ENCODE results near the gene TMEM255B.

The TMEM255B gene

GRCh38 chr13:113766035-113766800, 7.2 kb downstream of the TMEM255B start:
- no peak for DNase-seq (ENCODE audit: low spot score)
- FAIRE-seq: peak; percentile 23

GRCh38 chr13:113767366-113767765, 8.3 kb downstream of the TMEM255B start:
- DNase-seq (ENCODE audit: low spot score): no peak
- no peak for FAIRE-seq

DNA sequence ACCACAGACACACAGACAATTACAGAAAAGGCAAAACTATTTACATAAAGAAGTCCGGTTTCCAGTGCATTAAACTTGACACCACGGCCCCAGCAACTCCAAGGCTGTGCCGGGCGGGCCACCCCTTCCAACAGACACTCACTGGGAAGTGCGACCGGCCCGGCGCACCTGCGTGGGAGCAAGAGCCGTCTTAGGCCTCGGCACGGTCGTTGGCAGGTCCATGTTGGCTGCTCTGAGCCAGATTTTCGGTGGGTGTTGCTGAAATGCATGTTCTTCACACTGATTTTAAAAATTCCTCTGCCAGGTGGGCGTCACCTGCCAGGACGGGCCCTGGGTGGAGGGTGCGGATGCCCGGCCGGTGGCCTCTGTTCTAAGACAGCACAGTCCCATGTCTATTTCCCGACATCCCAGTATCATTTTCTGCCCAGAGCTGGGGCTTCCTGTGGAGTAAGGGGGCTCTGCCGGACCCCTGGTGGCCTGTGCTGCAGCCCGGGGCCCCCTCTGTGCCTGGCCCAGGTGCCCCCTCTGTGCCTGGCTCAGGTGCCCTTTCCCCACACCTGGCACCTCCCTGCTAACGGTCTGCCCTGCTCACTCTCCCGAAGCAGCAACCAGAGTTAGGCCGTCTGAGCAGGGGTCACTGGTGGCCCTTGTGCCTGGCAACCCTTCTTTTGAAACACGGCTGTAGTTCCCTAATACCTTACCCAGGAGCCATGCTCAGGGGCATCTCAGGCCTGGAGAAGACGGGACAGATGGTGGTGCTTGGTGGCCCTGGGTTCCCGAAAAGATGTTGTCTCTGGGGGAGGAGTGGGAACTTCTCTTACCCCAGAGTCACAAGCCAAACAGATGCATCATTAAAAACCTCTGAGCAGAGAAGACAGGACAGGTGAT, 9.2 kb downstream of the TMEM255B start:
- FAIRE-seq (no peak), DNase-seq (ENCODE audit: low spot score) (no peak)

GRCh38 chr13:113769106-113769505, 10.1 kb downstream of the TMEM255B start:
- no peak for DNase-seq (ENCODE audit: low spot score)
- no peak for FAIRE-seq

GRCh38 chr13:113769881-113770280, 10.9 kb downstream of the TMEM255B start:
- FAIRE-seq (no peak), DNase-seq (ENCODE audit: low spot score) (no peak)

GRCh38 chr13:113770441-113770840, 11.4 kb downstream of the TMEM255B start:
- FAIRE-seq: no peak
- DNase-seq (ENCODE audit: low spot score): no peak

GRCh38 chr13:113770937-113771336, 11.9 kb downstream of the TMEM255B start:
- FAIRE-seq: peak; percentile 50
- no peak for DNase-seq (ENCODE audit: low spot score)

GRCh38 chr13:113771709-113772331, 12.8 kb downstream of the TMEM255B start:
- peak; percentile 61 for FAIRE-seq
- no peak for DNase-seq (ENCODE audit: low spot score)

DNA sequence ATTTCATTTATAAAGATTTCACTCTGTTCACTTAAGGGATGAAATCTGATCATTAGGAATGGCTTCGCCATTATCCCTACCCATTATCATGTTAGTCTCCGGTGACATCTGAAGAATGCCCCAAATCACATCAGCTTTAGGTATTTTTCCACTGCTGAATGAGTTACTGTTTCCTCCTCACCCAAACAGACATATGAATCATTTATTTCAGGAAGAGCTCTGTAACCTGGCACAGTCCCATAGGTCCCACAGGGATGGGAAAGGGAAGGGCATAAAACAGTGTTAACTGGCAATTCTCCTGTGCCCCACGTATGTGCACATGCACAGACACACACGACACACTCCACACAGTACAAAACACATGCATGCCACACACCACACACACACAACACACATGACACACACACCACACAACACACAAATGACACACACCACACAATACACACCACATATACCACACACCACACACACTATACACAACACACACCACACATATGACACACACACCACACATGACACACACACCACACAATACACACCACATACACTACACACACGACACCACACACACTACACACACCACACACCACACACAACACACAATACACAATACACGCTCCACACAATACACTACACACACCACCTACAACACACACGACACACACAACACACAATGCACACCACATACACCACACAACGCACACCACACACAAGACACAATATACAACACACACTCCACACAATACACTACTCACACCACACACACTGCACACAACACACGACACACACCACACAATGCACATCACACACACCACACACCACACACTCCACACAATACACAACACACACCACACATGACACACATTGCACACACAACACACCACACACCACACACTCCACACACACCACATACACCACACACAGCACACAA, 15.4 kb downstream of the TMEM255B start:
- peak; percentile 100 for FAIRE-seq

GRCh38 chr13:113775451-113776145, 16.6 kb downstream of the TMEM255B start:
- FAIRE-seq: no peak
- no peak for DNase-seq (ENCODE audit: low spot score)

More for the DNA sequence above, 15.4 kb downstream of the TMEM255B start:
- peak; percentile 81 for DNase-seq (ENCODE audit: low spot score)

- DNase-seq (ENCODE audit: low spot score) (no peak), FAIRE-seq (no peak)
These were observed 17.5 kb downstream of the TMEM255B start for GRCh38 chr13:113776231-113777125.

DNA sequence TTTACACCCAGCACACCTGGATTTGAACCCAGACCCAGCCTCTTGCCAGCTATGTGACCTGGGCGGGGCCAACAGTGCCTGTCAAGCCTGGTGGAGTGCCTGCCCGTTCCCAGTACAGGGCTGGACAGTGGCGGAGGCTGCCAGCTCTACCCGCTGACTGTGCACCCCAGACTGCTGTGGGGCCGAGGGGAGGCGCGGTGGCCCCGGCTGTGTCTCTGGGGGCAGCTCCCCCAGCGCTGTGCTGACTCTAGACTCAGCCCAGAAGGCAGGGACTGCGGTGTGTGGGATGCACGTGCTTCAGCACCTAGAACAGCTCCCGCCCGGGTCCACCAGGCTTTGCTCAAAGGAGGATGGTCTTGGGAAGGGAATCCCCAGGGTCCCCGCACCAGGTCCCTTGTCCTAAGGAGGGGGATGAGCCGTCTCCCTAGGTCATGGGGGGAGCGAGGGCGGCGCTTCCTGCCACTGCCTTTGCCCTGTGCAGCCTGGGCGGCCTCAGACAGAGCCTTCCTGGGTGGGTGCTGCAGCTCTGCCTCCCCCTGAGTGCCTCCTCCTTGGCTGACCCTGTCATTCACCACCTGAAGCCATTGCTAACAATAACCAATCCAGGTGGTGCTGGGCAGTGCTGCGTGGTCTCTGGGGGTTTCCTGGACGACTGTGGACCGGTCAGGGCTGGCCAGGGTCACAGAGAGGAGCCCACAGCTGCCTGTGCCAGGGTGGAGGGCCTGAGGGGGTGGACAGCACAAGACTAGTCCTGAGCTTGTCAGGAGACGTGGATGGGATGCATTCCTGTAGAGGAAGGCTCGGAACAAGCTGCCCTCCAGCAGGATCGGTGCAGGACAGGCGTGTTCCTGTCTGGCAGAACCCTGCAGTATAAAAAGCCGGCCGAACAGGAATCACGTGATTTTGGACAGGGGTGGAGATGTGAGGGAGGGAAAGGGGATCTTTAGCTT, 18.6 kb downstream of the TMEM255B start:
- DNase-seq (ENCODE audit: low spot score) (no peak), FAIRE-seq (no peak)

DNA sequence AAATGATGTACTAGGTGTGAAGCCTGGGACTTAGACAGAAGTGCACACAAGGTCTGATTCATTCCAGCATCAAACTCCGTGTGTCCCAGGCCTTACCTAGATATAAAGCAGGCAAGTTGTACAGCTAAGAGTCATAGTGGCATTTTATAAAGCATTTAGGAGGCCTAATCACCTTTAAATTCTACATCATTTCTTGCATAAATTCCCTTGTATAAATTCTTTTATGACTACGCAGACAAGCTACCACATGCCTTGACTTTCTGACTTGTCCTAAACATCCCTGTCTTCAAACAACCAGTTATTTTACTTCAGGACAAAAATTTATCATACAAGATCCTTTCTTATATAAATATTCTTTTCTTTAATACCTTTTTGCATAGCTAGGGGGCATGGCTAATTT, 22.5 kb downstream of the TMEM255B start:
- no peak for FAIRE-seq

GRCh38 chr13:113782472-113782871, 23.4 kb downstream of the TMEM255B start:
- no peak for DNase-seq (ENCODE audit: low spot score)
- FAIRE-seq: no peak

More for the DNA sequence above, 22.5 kb downstream of the TMEM255B start:
- DNase-seq (ENCODE audit: low spot score): no peak

GRCh38 chr13:113783200-113783881, 24.3 kb downstream of the TMEM255B start:
- no peak for DNase-seq (ENCODE audit: low spot score)
- FAIRE-seq: peak; percentile 48

GRCh38 chr13:113783966-113784644, 25.1 kb downstream of the TMEM255B start:
- FAIRE-seq (no peak), DNase-seq (ENCODE audit: low spot score) (no peak)

- peak; percentile 55 for DNase-seq (ENCODE audit: low spot score)
- no peak for FAIRE-seq
These were observed 25.6 kb downstream of the TMEM255B start for GRCh38 chr13:113784645-113785024.
